NCI-H187 treated with DMSO at 0.1 percent for 48 hours (cell line): Measurements from ENCODE around the gene SPACA4.

Experiments
- DNase-seq: peaks from one replicate; lab custom pipeline; 2025; lab: John Stamatoyannopoulos, UW

Gene SPACA4

DNA sequence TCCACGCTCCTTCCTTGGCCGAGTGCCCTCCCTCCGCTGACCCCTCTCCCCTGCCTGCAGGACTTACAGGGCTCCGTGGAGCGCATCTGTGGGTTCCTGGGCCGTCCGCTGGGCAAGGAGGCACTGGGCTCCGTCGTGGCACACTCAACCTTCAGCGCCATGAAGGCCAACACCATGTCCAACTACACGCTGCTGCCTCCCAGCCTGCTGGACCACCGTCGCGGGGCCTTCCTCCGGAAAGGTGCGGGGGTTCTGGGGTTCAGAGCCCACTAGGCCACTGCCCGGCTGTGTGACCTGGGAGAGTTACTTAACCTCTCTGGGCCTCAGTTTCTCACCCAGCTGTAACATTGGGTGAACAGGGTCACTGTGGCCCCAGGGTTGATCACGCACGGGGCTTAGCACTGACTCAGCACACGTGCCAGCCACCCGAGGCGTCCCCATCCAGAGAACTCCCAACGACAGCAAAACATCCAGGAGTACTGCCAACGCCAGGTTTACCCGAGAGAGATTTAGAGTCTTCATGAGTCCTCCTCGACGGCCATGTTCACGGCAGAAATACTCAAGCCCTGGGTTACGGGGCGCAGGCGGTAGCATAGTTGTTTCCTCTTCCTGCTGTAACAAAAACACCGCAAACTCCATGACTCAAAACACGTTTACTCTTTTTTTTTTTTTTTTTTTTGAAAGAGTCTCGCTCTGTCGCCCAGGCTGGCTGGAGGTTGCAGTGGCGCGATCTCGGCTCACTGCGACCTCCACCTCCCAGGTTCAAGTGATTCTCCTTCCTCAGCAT is 9.7 kb upstream of the SPACA4 start:
- DNase-seq: no peak

DNA sequence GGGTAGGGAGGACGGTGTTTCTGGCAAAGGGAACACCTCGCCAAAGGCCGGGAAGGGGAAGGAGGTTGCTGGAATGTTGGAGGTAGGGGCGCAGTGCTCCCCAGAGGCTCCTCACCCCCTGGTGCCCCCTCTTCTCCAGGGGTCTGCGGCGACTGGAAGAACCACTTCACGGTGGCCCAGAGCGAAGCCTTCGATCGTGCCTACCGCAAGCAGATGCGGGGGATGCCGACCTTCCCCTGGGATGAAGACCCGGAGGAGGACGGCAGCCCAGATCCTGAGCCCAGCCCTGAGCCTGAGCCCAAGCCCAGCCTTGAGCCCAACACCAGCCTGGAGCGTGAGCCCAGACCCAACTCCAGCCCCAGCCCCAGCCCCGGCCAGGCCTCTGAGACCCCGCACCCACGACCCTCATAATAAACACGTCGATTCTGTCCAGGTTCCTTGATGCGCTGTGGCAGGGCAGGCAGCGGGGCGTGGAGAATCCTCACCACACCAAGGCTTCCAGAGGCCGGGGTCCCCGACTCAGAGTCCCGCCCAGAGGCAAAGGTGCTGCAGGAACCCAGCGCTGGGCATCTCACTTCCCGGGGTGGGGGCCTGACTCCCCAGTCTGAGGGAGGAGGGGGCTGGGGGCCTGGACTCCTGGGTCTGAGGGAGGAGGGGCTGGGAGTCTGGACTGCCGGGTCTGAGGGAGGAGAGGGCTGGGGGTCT is 7.4 kb upstream of the SPACA4 start:
- no peak for DNase-seq

GRCh38 chr19:48600679-48601417 is 5.7 kb upstream of the SPACA4 start:
- no peak for DNase-seq

- no peak for DNase-seq
These were observed 3.5 kb upstream of the SPACA4 start for GRCh38 chr19:48603001-48603400.

- no peak for DNase-seq
These were observed 3.1 kb upstream of the SPACA4 start for GRCh38 chr19:48603449-48603848.

DNA sequence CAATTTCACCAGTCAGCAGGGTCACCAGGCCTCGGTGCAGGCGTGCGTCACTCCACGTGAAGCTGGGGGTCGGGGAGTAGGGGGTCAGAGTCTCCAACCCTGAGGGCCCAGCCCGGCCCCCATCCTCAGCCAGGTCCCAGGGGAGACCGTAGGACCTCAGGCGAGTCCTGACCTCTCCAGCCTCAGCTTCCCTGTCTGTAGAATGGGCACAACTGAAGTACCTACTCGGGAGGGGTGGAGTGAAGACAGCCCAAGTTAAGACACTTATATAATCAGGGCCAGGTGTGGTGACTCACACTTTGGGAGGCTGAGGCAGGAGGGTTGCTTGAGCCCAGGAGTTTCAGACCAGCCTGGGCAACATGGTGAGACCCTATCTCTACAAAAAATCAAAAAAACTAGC is 2.7 kb upstream of the SPACA4 start:
- DNase-seq: no peak

GRCh38 chr19:48607359-48607755 is 815 bp downstream of the SPACA4 start:
- DNase-seq: no peak

- DNase-seq: no peak
These were observed 2.3 kb downstream of the SPACA4 start for GRCh38 chr19:48608798-48609263.

GRCh38 chr19:48609571-48610108 is 3.1 kb downstream of the SPACA4 start:
- DNase-seq: no peak

- no peak for DNase-seq
These were observed 5.3 kb downstream of the SPACA4 start for GRCh38 chr19:48611872-48612271.

DNA sequence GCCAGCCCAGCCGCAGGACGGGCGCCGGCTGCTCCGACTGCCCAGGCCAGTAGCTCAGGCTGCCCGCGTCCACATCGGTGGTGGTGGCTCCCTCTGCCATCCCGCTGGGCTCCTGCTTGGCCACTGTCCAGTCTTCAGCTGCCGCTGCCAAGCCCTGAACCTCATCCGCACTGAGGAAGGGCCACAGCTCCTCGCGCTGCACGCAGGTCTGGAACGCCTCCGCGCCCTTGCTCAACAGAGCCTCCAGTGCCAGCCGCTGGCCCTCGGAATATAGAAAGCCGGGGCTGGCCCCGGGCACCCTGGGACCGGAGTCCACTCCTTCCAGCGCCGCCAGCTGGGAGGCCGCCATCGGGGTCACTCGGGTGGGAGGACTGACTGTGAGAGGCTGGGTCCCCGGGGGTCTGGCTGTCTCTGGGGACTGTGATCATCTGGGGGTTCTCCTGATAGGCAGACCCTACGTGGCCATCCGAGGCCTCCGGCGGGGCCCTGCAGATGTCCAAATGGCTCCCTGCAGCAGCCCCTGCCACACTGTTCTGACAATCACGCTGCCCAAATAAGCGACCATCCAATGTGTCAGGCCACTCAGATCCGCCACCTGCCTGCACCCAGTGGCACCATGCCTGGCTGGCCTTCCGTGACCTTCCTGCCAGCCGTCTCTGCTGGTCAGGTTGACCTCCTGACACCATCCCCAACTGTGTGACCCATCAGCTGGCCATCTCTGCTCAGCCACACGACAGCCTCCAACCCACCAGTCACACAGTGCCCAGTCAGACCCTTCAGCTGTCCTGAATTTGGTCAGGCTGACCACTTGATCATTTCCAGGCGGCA is 6.7 kb downstream of the SPACA4 start:
- DNase-seq: no peak

GRCh38 chr19:48613852-48614435 is 7.4 kb downstream of the SPACA4 start:
- DNase-seq: no peak

DNA sequence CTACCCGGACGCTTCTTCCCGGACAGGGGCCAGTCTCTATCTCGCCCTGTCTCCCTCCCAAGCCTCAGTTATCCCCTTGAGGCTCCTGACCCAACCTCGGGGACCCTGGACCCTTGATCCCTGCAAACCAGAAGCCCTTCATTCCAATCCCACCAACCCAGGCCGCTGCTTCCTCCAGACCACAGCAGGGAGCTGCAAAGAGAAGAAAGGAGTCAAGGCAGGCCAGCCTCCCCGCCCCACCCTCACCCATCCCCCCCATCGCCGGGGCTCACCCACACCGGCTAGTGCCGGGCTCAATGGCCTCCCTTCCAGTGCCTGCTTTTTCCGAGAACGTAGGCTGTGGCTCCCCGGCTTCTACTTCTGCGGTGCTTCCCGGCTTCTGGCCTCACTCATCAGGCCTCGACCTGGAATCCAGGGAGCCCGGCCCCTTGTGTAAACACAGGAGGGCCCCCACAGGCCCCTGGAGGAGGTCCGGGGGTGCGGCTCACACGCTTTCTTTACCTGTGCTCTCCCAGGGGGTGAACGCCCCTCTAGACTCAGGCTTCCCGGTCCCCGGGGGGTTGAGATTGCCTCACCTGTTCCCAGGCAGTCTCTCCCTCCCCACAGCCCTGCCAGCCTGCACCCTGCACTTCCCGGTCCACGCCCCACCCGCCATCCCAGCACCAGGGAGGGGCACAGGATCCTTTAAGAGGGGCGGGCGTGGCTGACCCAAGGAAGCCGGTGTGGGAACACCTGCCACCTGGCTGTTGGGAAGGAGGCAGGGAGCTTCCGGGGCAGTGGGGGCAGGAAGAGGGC is 8.1 kb downstream of the SPACA4 start, which contains the start of gene FAM83E:
Gene FAM83E (minus strand): TSS at position 641 of the 795 bp plus-strand sequence. CDS start 1,704 bp downstream, outside the sequence.
- DNase-seq: peak; percentile 61

GRCh38 chr19:48615231-48616040 is 8.9 kb downstream of the SPACA4 start:
- no peak for DNase-seq

DNA sequence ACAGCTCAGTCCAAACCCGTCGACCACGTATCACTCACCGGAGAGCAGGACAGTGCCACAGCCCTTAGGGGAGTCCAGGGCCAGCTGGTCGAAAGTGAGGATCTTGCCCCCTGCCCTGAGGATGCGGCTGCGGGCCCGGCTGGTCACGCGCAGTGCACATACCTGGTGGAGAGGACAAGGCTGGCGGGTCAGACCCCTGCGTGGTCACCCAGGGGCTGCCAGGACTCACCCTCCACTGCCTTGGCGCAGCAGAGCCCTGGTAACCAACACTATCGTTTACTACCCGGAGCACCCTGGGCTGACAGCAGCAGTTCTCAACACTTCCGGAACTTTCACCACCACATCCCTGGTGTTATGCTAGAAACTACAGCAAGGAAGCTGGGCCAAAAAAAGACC is 9.5 kb downstream of the SPACA4 start:
- DNase-seq: no peak

DNA sequence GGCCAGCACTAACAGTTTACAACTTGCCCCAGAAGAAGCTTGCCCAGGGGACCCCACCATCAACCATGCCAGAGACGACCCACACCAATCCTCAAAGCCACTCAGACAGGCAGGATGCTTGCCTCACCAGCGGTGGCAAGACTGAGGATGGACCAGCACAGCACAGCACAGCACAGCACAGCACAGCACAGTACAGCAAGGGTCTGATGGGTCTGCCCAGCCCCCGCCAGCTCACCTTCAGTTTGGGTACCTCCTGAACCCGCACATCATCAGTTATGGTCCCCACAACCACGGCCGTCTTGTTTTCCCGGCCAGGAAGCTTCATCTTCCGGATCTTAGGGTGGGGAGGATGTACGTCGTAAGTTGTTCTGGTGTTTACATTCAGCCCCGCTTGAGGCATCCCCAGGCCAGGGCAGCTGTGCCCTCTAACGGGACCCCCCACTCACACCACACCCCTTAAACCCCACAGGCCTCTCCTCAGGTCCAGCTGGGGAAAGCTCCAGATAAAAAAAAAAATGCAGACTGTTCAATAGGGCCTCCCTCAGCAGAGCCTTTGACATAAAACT is 10.0 kb downstream of the SPACA4 start:
- DNase-seq: no peak

GRCh38 chr19:48617146-48617937 is 10.8 kb downstream of the SPACA4 start:
- no peak for DNase-seq

- no peak for DNase-seq
These were observed 11.9 kb downstream of the SPACA4 start for GRCh38 chr19:48618278-48618915.
